B cell (primary cell): ENCODE data around the gene MESP1. TPM values are rescaled to one million over a fixed set of nuclear protein-coding genes. Genes with fewer than 3 reads are reported as not detected.

Experiments
- ATAC-seq: fragments of 200-7000 bp; cut with Tn5 transposase; one replicate; pipeline ENCODE4 v1.10.0; 2021; ENCODE audit warnings: low read depth, mild to moderate bottlenecking, moderate number of reproducible peaks, moderate library complexity
- CTCF ChIA-PET: fragments of 350-600 bp; sonication (Branson Sonifier 250); formaldehyde crosslinking; loops from one replicate; lab custom pipeline; 2021; ENCODE audit warnings: antibody characterized with exemption, inconsistent platforms; lab: Charles Lee
- POLR2A ChIA-PET: fragments of 350-600 bp; sonication (Branson Sonifier 250); formaldehyde crosslinking; loops from one replicate; lab custom pipeline; 2021; ENCODE audit warnings: antibody characterized with exemption; lab: Charles Lee
- DNase-seq: peaks from one replicate; pipeline ENCODE4 v3.0.0; 2013
- H2AFZ ChIP-seq: 2 replicates; pipeline ENCODE4 v1.6.1; 2012; ENCODE audit warnings: mild to moderate bottlenecking, low read depth, low read length; ENCODE audit not compliant: insufficient read depth, poor library complexity, severe bottlenecking
- H3K27ac ChIP-seq, 2 donors: 1 replicate in 1 of 2; 2 replicates in 1 of 2; pipeline ENCODE4 v1.5.1; 2012 to 2013; ENCODE audit warnings: low read length in 2 of 2, mild to moderate bottlenecking in 2 of 2, moderate library complexity in 1 of 2
- H3K27me3 ChIP-seq, 4 experiments: fragments of 200-600 bp in 1 of 4; sonication (generic) in 1 of 4; replicated peaks in 1 of 4; 1 replicate in 2 of 4; 2 replicates in 2 of 4; pipeline versions ENCODE4 v1.6.1 to v1.7.0; 2013 to 2016; ENCODE audit warnings: low read length in 3 of 4, mild to moderate bottlenecking in 2 of 4, mixed read lengths in 1 of 4, moderate library complexity in 1 of 4; ENCODE audit not compliant: insufficient read depth in 4 of 4, control insufficient read depth in 3 of 4; ENCODE audit errors: control extremely low read depth in 1 of 4
- H3K36me3 ChIP-seq, 2 experiments: replicated peaks in 1 of 2; 1 replicate in 1 of 2; 2 replicates in 1 of 2; pipeline versions ENCODE4 v1.6.1 to v1.7.1; 2013; ENCODE audit warnings: low read length in 1 of 2; ENCODE audit not compliant: insufficient read depth in 2 of 2, control insufficient read depth in 1 of 2; ENCODE audit errors: control extremely low read depth in 1 of 2, extremely low read depth in 1 of 2
- H3K4me1 ChIP-seq, 2 donors: fragments of 200-600 bp in 1 of 2; sonication (generic) in 1 of 2; 1 replicate in 1 of 2; 2 replicates in 1 of 2; pipeline versions ENCODE4 v1.5.1 to v1.6.1; 2013 to 2017; ENCODE audit warnings: low read length in 2 of 2; ENCODE audit not compliant: control insufficient read depth in 2 of 2, insufficient read depth in 2 of 2
- H3K4me2 ChIP-seq: replicated peaks from 2 replicates; pipeline ENCODE3; 2012; ENCODE audit warnings: mild to moderate bottlenecking, low read depth, low read length; ENCODE audit not compliant: poor library complexity, severe bottlenecking
- H3K4me3 ChIP-seq, 5 experiments: fragments of 200-600 bp in 1 of 5; sonication (generic) in 1 of 5; 1 replicate in 3 of 5; 2 replicates in 2 of 5; pipeline versions ENCODE4 v1.5.1 to v1.7.0; 2011 to 2016; ENCODE audit warnings: low read length in 4 of 5, mild to moderate bottlenecking in 4 of 5, low read depth in 2 of 5, control low read depth in 1 of 5, moderate library complexity in 1 of 5; ENCODE audit not compliant: insufficient read depth in 1 of 5; ENCODE audit errors: control extremely low read depth in 1 of 5, extremely low read depth in 1 of 5
- H3K79me2 ChIP-seq: fragments of 200-600 bp; sonication (generic); one replicate; pipeline ENCODE4 v1.6.0; 2016; ENCODE audit warnings: low read length; ENCODE audit not compliant: control insufficient read depth, insufficient read depth
- H3K9ac ChIP-seq: fragments of 200-600 bp; sonication (generic); 2 replicates; pipeline ENCODE4 v1.6.1; 2017; ENCODE audit warnings: mild to moderate bottlenecking, low read length, moderate library complexity
- H3K9me3 ChIP-seq, 3 donors: one replicate each; pipeline versions ENCODE4 v1.6.1 to v1.7.1; 2013; ENCODE audit warnings: low read length in 2 of 3; ENCODE audit not compliant: control insufficient read depth in 2 of 3, insufficient read depth in 1 of 3; ENCODE audit errors: control extremely low read depth in 1 of 3
- H4K20me1 ChIP-seq: 2 replicates; pipeline ENCODE4 v1.6.0; 2012; ENCODE audit warnings: mild to moderate bottlenecking, low read length; ENCODE audit not compliant: insufficient read depth, control insufficient read depth, poor library complexity, severe bottlenecking
- H3K27ac Mint-ChIP-seq: one replicate; pipeline ENCODE4 v1.8.0; 2021; ENCODE audit warnings: mixed read lengths
- H3K27me3 Mint-ChIP-seq: one replicate; pipeline ENCODE4 v1.8.0; 2021; ENCODE audit warnings: mixed read lengths
- H3K4me1 Mint-ChIP-seq: one replicate; pipeline ENCODE4 v1.8.0; 2021; ENCODE audit warnings: mixed read lengths
- H3K4me3 Mint-ChIP-seq: one replicate; pipeline ENCODE4 v1.8.0; 2021; ENCODE audit warnings: mixed read lengths
- H3K9me3 Mint-ChIP-seq: one replicate; pipeline ENCODE4 v1.8.0; 2022; ENCODE audit warnings: mixed read lengths; ENCODE audit not compliant: insufficient read depth
- CTCF ChIP-seq: fragments of 200-600 bp; IDR thresholded peaks from one replicate; pipeline ENCODE4 v1.8.0; 2022; ENCODE audit warnings: antibody characterized with exemption, mild to moderate bottlenecking
- EZH2 ChIP-seq: IDR thresholded peaks from 2 replicates; pipeline ENCODE4 v1.6.1; 2012; ENCODE audit warnings: borderline replicate concordance, low read depth, mild to moderate bottlenecking, moderate library complexity, low read length; ENCODE audit not compliant: insufficient read depth, poor library complexity, severe bottlenecking
- WGBS: methylation state at CpG from one replicate; pipeline ENCODE4 v1.1.5; 2013; ENCODE audit warnings: missing lambda C conversion rate; ENCODE audit not compliant: insufficient coverage; 5-methylcytosine and 5-hydroxymethylcytosine counted together
- intact Hi-C: fragments of 100-400 bp; cut with micrococcal nuclease; formaldehyde crosslinking; loops from one replicate; pipeline ENCODE4 v1.10.0; 2022
- polyA plus RNA-seq: library from polyadenylated mRNA; depleted of rRNA; stranded (reverse); fragments of >200 nt; gene quantifications from 2 replicates; pipeline ENCODE4 v1.2.3, GENCODE V29; 2012
- total RNA-seq, 2 donors: library from RNA; stranded (reverse); fragments of 120-200 nt in 1 of 2; gene quantifications; 1 replicate in 1 of 2; 2 replicates in 1 of 2; pipeline versions ENCODE4 v1.2.3 to v1.2.4, GENCODE V29; 2013 to 2022

MESP1 gene
- total and polyA plus RNA-seq, 2 donors (not counting 1 experiment from before 2014, with no cell fraction given) = 0.25 to 0.49 TPM

DNA sequence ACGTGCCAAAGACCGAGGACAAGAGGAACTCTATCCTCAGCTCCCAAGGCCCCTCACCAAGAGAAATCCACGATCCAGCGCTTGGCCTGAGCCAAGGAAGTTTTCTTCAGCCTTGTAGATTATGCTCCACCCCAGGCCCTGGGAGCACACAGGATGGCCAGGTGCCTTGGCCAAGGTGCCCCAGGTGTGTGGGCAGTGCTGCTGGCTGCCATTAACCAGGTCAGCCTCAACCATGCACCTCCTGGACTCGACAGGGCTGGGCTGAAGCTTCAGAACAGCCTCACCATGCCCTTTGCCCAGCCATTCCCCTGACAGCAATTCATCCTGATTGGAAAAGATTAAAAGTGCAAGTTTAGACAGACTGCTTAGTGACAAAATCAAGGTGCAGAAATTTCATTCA lies 10.9 kb upstream of the MESP1 start:
- DNase-seq (no peak), ATAC-seq (no peak)
- H3K36me3 ChIP-seq = no peaks in the 10 kb centered on the region
- no peak overlapping the region for H2AFZ ChIP-seq
- H3K79me2 ChIP-seq = no peaks in the 10 kb centered on the region
- peaks cover 0 to 8% of the 10 kb centered on the region in 2 donors for H3K4me1 ChIP-seq
- no peaks in the 10 kb centered on the region for H3K27me3 ChIP-seq
- H3K9me3 Mint-ChIP-seq = no peaks in the 10 kb centered on the region
- H3K4me3 ChIP-seq = no peak overlapping the region
- no peak overlapping the region for H3K9ac ChIP-seq
- peaks cover 3% of the 10 kb centered on the region for H3K27me3 Mint-ChIP-seq
- no peak overlapping the region for H3K27ac Mint-ChIP-seq
- ChIA-PET POLR2A (no interaction called here), CTCF (interaction anchor here (1.0 to 10.1 kb wide), 16 partner anchors 10 to 327 kb away, joined by 3 to 159 read pairs (median 5); partner anchors contain the start of gene MESP1)
- intact Hi-C loops = loop anchor here (10.0 kb wide), 1 partner anchor 73 kb away; no protein-coding TSS in a partner anchor
- WGBS = 92% methylated on average over 5 of the region's 5 CpGs
- no peak overlapping the region for H3K27ac ChIP-seq
- no peaks in the 10 kb centered on the region for H3K9me3 ChIP-seq
- no peak for TF ChIP-seq EZH2
- no peak for TF ChIP-seq CTCF
- no peaks in the 10 kb centered on the region for H3K4me1 Mint-ChIP-seq
- H4K20me1 ChIP-seq = no peaks in the 10 kb centered on the region
- H3K4me3 Mint-ChIP-seq = no peak overlapping the region
- no peak overlapping the region for H3K4me2 ChIP-seq

GRCh38 chr15:89761009-89761831 lies 10.2 kb upstream of the MESP1 start:
- H3K27me3 ChIP-seq = no peaks in the 10 kb centered on the region
- H3K9ac ChIP-seq = no peak overlapping the region
- CTCF ChIA-PET = interaction anchor here (0.7 to 10.1 kb wide), 27 partner anchors 8 to 338 kb away, joined by 3 to 159 read pairs (median 4); partner anchors contain the start of genes AP3S2 and MESP1
- POLR2A ChIA-PET = interaction anchor here (0.6 kb wide), 1 partner anchor 138 kb away, joined by 3 read pairs; no protein-coding TSS in a partner anchor
- H3K4me2 ChIP-seq = no peak overlapping the region
- H2AFZ ChIP-seq = no peak overlapping the region
- Mint-ChIP-seq H3K4me3 (no peak overlapping the region), H3K27me3 (peaks cover 3% of the 10 kb centered on the region), H3K4me1 (no peaks in the 10 kb centered on the region), H3K27ac (no peak overlapping the region), H3K9me3 (no peaks in the 10 kb centered on the region)
- no peaks in the 10 kb centered on the region for H3K9me3 ChIP-seq
- H4K20me1 ChIP-seq = no peaks in the 10 kb centered on the region
- ATAC-seq (no peak), DNase-seq (no peak)
- no peak overlapping the region for H3K27ac ChIP-seq
- WGBS = 64% methylated on average over 18 of the region's 18 CpGs
- intact Hi-C loops = loop anchor here (10.0 kb wide), 1 partner anchor 74 kb away; no protein-coding TSS in a partner anchor
- H3K36me3 ChIP-seq = no peaks in the 10 kb centered on the region
- H3K79me2 ChIP-seq = no peaks in the 10 kb centered on the region
- H3K4me1 ChIP-seq = peaks cover 0 to 8% of the 10 kb centered on the region in 2 donors
- H3K4me3 ChIP-seq = no peak overlapping the region
- TF ChIP-seq EZH2 (no peak), CTCF (peak; percentile 47)
